GM12878 (cell line): ENCODE data around the gene ULK4. TPM values are rescaled to one million over a fixed set of nuclear protein-coding genes. Genes with fewer than 3 reads are reported as not detected.

Experiments
- ATAC-seq: fragments of 200-7000 bp; cut with Tn5 transposase; 3 replicates; pipeline ENCODE4 v1.9.1; 2020; ENCODE audit warnings: mild to moderate bottlenecking, moderate library complexity
- BruUV-seq: library from RNA; stranded (reverse); fragments of 400-500 nt; replicated peaks from 2 replicates; lab custom pipeline; 2021; lab: Mats Ljungman, UMichigan
- CTCF ChIA-PET: fragments of 300-600 bp; sonication (Branson Sonifier 250); formaldehyde crosslinking; extraction: SDS; loops from one replicate; lab custom pipeline; 2021; ENCODE audit warnings: inconsistent platforms; lab: Yijun Ruan, JAX
- POLR2A ChIA-PET: fragments of 350-600 bp; formaldehyde crosslinking; extraction: SDS; loops from one replicate; lab custom pipeline; 2021; ENCODE audit warnings: inconsistent platforms; lab: Charles Lee
- RAD21 ChIA-PET: fragments of 300-600 bp; sonication (Branson Sonifier 250); formaldehyde crosslinking; loops from one replicate; lab custom pipeline; 2023; ENCODE audit warnings: antibody characterized with exemption; ENCODE audit not compliant: unreplicated experiment; lab: Charles Lee
- SMC1A ChIA-PET: fragments of 300-600 bp; sonication (Branson Sonifier 250); formaldehyde crosslinking; loops from one replicate; lab custom pipeline; 2023; ENCODE audit not compliant: unreplicated experiment, uncharacterized antibody; lab: Charles Lee
- DNase-seq: peaks from one replicate; pipeline ENCODE4 v3.0.0-alpha.2; 2011; ENCODE audit warnings: low read depth, low spot score
- FAIRE-seq: peaks from 3 replicates; lab custom pipeline; 2011; peaks lifted over from hg19 to GRCh38; lab: Jason Lieb, UNC
- H2AFZ ChIP-seq: 2 replicates; pipeline ENCODE4 v1.6.0; 2011; ENCODE audit warnings: low read depth, low read length, control low read depth; ENCODE audit not compliant: control insufficient read depth
- H3K27ac ChIP-seq: 2 replicates; pipeline ENCODE4 v1.5.1; 2011; ENCODE audit warnings: control low read depth; ENCODE audit not compliant: control insufficient read depth, insufficient read depth
- H3K27me3 ChIP-seq, 2 experiments: replicated peaks in 1 of 2; 2 replicates each; pipeline versions ENCODE4 v1.6.0 to v1.6.1; 2011; ENCODE audit warnings: low read length in 1 of 2; ENCODE audit not compliant: control insufficient read depth in 2 of 2, insufficient read depth in 2 of 2
- H3K36me3 ChIP-seq, 2 experiments: 2 replicates each; pipeline ENCODE4 v1.5.1; 2011; ENCODE audit warnings: low read length in 1 of 2; ENCODE audit not compliant: control insufficient read depth in 2 of 2, insufficient read depth in 2 of 2
- H3K4me1 ChIP-seq: 2 replicates; pipeline ENCODE4 v1.6.1; 2011; ENCODE audit warnings: mild to moderate bottlenecking, low read length, moderate library complexity, mixed read lengths; ENCODE audit not compliant: control insufficient read depth, insufficient read depth
- H3K4me2 ChIP-seq: 2 replicates; pipeline ENCODE4 v1.6.0; 2011; ENCODE audit warnings: control low read depth; ENCODE audit not compliant: control insufficient read depth, insufficient read depth
- H3K4me3 ChIP-seq: fragments of 200-600 bp; sonication (generic); 2 replicates; pipeline ENCODE4 v1.5.1; 2016
- H3K79me2 ChIP-seq: 2 replicates; pipeline ENCODE4 v1.6.0; 2011; ENCODE audit warnings: low read length; ENCODE audit not compliant: control insufficient read depth, insufficient read depth
- H3K9ac ChIP-seq: 2 replicates; pipeline ENCODE4 v1.8.0; 2011; ENCODE audit warnings: low read length, control low read depth, mixed read lengths; ENCODE audit not compliant: control insufficient read depth, insufficient read depth
- H3K9me3 ChIP-seq: replicated peaks from 3 replicates; pipeline ENCODE4 v1.5.1; 2011; ENCODE audit warnings: mild to moderate bottlenecking, low read length; ENCODE audit not compliant: control insufficient read depth, insufficient read depth
- H4K20me1 ChIP-seq: 2 replicates; pipeline ENCODE4 v1.6.0; 2011; ENCODE audit not compliant: control insufficient read depth, insufficient read depth
- BRCA1 ChIP-seq: IDR thresholded peaks from 2 replicates; pipeline ENCODE4 v1.6.1; 2011; ENCODE audit warnings: low read depth, low read length, improper control_type of control experiment
- CBX3 ChIP-seq: fragments of 200-600 bp; sonication (generic); IDR thresholded peaks from 2 replicates; pipeline ENCODE4 v1.6.1; 2016; ENCODE audit warnings: low read depth, borderline replicate concordance
- EP300 ChIP-seq, 2 experiments: fragments of 150-350 bp in 1 of 2; IDR thresholded peaks; 2 replicates each; pipeline ENCODE4 v1.6.1; 2011 to 2012; ENCODE audit warnings: low read depth in 2 of 2, low read length in 2 of 2, borderline replicate concordance in 1 of 2, improper control_type of control experiment in 1 of 2, inconsistent platforms in 1 of 2; ENCODE audit not compliant: control insufficient read depth in 1 of 2
- FOXM1 ChIP-seq: IDR thresholded peaks from 2 replicates; pipeline ENCODE4 v1.6.1; 2012; ENCODE audit warnings: low read depth, mild to moderate bottlenecking, inconsistent platforms, low read length, moderate library complexity
- GATAD2B ChIP-seq: fragments of 450-650 bp; conservative IDR thresholded peaks from 2 replicates; pipeline ENCODE4 v1.6.1; 2017; ENCODE audit warnings: low read depth, mild to moderate bottlenecking, moderate library complexity
- NRF1 ChIP-seq: conservative IDR thresholded peaks from 2 replicates; pipeline ENCODE4 v1.6.1; 2011; ENCODE audit warnings: mild to moderate bottlenecking, low read depth, low read length, improper control_type of control experiment
- RAD21 ChIP-seq: IDR thresholded peaks from 2 replicates; pipeline ENCODE4 v1.6.1; 2011; ENCODE audit warnings: mild to moderate bottlenecking, low read depth, low read length, moderate library complexity; ENCODE audit not compliant: insufficient read depth
- RFX5 ChIP-seq: IDR thresholded peaks from 2 replicates; pipeline ENCODE4 v1.6.1; 2011; ENCODE audit warnings: low read depth, low read length, improper control_type of control experiment
- TCF12 ChIP-seq: IDR thresholded peaks from 2 replicates; pipeline ENCODE4 v1.6.1; 2011; ENCODE audit warnings: low read depth, mild to moderate bottlenecking, low read length
- ZNF274 ChIP-seq: IDR thresholded peaks from one replicate; pipeline ENCODE4 v1.8.0; 2011; ENCODE audit not compliant: insufficient read length, insufficient read depth
- ZNF622 ChIP-seq: fragments of 450-650 bp; IDR thresholded peaks from 2 replicates; pipeline ENCODE4 v1.6.1; 2017; ENCODE audit warnings: mild to moderate bottlenecking, inconsistent platforms
- WGBS: methylation state at CpG from one replicate; pipeline ENCODE4 v1.1.6; 2016; ENCODE audit warnings: low lambda C conversion rate; ENCODE audit not compliant: insufficient replicate concordance, insufficient coverage; ENCODE audit errors: missing lambda C conversion rate; 5-methylcytosine and 5-hydroxymethylcytosine counted together
- in situ Hi-C: fragments of 300-500 bp; cut with MboI; formaldehyde crosslinking; loops from 9 replicates; pipeline ENCODE4 v1.14.3; 2018; ENCODE audit warnings: mixed read lengths
- intact Hi-C: fragments of 100-400 bp; cut with micrococcal nuclease; formaldehyde crosslinking; loops from one replicate; pipeline ENCODE4 v1.14.2; 2022; ENCODE audit not compliant: unreplicated experiment
- polyA plus RNA-seq, 11 experiments: library from polyadenylated mRNA; depleted of rRNA in 4 of 11; unstranded in 6 of 11; stranded (reverse) in 5 of 11; fragments of >200 nt; fragmentation: Nextera tagmentation in 4 of 11; fragmentation: Illumina TruSeq in 1 of 11; extraction: Ambion mirVana in 4 of 11; extraction: Trizol in 1 of 11; gene quantifications; 1 replicate in 1 of 11; 2 replicates in 10 of 11; pipeline versions ENCODE4 v1.2.1 to v1.2.3, GENCODE V29; 2011 to 2016; ENCODE audit warnings: inconsistent platforms in 2 of 11, missing spikeins in 2 of 11, low read depth in 1 of 11
- total RNA-seq, 4 experiments: library from RNA; depleted of rRNA in 3 of 4; stranded (reverse); fragments of >200 nt in 3 of 4; fragmentation: Illumina TruSeq in 1 of 4; extraction: Trizol in 1 of 4; gene quantifications; 2 replicates each; pipeline versions ENCODE4 v1.2.1 to v1.2.3, GENCODE V29; 2013 to 2021
- TF ChIP-seq, protein P1 (sequence below): fragments of 450-650 bp; IDR thresholded peaks from 2 replicates; pipeline ENCODE4 v1.6.1; 2016; ENCODE audit warnings: mild to moderate bottlenecking, moderate library complexity, borderline replicate concordance
- TF ChIP-seq, protein P2 (sequence below), 3 experiments: IDR thresholded peaks in 2 of 3; conservative IDR thresholded peaks in 1 of 3; 2 replicates each; pipeline ENCODE4 v1.5.1; 2011; ENCODE audit warnings: low read depth in 3 of 3, low read length in 3 of 3, mild to moderate bottlenecking in 3 of 3, control low read depth in 2 of 3, moderate library complexity in 2 of 3, inconsistent platforms in 1 of 3, mixed read lengths in 1 of 3; ENCODE audit not compliant: control insufficient read depth in 2 of 3, insufficient read depth in 1 of 3; ENCODE audit errors: extremely low read depth in 1 of 3
- TF ChIP-seq, protein P3 (sequence below): fragments of 450-650 bp; IDR thresholded peaks from 2 replicates; pipeline ENCODE4 v1.6.1; 2014; ENCODE audit warnings: mild to moderate bottlenecking
- TF ChIP-seq, protein P4 (sequence below): fragments of 450-650 bp; IDR thresholded peaks from 2 replicates; pipeline ENCODE4 v1.6.1; 2017; ENCODE audit warnings: low read depth, mild to moderate bottlenecking, moderate library complexity

Gene ULK4
- total and polyA plus RNA-seq, 10 of the 15 experiments (the other 5 are each of a cell fraction or from before 2014, with no cell fraction given), result 3.5 to 7.6 (median 6.3) TPM

GRCh38 chr3:41603807-41604206 lies 358.1 kb downstream of the ULK4 start:
- Histone ChIP-seq H3K4me2 (no peak overlapping the region), H3K9ac (no peak overlapping the region), H2AFZ (no peak overlapping the region), H3K27ac (no peak overlapping the region), H3K27me3 (no peaks in the 10 kb centered on the region), H4K20me1 (no peaks in the 10 kb centered on the region), H3K4me3 (no peak overlapping the region), H3K4me1 (peaks cover 7% of the 10 kb centered on the region), H3K9me3 (no peaks in the 10 kb centered on the region), H3K36me3 (no peaks in the 10 kb centered on the region), H3K79me2 (no peaks in the 10 kb centered on the region)
- POLR2A ChIA-PET, result no interaction called here
- intact Hi-C loops (no loop called here), in situ Hi-C loops (no loop called here)
- DNase-seq, result no peak
- CTCF ChIA-PET, result no interaction called here
- no TSS peak for BruUV-seq
- SMC1A ChIA-PET, result no interaction called here
- 94% methylated on average over 1 of the region's 1 CpG for WGBS
- RAD21 ChIA-PET, result no interaction called here
- no peak for ATAC-seq
- no peak for FAIRE-seq
- TF ChIP-seq RFX5 (no peak), NRF1 (no peak), ZNF622 (no peak), EP300 (IDR thresholded peaks at IDR 0.05; ENCODE audit: borderline replicate concordance in 1 of 2, control insufficient read depth in 1 of 2, low read depth in 2 of 2, low read length in 2 of 2) (no peak), CBX3 (no peak), FOXM1 (no peak), ZNF274 (no peak), GATAD2B (no peak), TCF12 (no peak), RAD21 (no peak), BRCA1 (no peak)
- TF ChIP-seq, protein P1, sequence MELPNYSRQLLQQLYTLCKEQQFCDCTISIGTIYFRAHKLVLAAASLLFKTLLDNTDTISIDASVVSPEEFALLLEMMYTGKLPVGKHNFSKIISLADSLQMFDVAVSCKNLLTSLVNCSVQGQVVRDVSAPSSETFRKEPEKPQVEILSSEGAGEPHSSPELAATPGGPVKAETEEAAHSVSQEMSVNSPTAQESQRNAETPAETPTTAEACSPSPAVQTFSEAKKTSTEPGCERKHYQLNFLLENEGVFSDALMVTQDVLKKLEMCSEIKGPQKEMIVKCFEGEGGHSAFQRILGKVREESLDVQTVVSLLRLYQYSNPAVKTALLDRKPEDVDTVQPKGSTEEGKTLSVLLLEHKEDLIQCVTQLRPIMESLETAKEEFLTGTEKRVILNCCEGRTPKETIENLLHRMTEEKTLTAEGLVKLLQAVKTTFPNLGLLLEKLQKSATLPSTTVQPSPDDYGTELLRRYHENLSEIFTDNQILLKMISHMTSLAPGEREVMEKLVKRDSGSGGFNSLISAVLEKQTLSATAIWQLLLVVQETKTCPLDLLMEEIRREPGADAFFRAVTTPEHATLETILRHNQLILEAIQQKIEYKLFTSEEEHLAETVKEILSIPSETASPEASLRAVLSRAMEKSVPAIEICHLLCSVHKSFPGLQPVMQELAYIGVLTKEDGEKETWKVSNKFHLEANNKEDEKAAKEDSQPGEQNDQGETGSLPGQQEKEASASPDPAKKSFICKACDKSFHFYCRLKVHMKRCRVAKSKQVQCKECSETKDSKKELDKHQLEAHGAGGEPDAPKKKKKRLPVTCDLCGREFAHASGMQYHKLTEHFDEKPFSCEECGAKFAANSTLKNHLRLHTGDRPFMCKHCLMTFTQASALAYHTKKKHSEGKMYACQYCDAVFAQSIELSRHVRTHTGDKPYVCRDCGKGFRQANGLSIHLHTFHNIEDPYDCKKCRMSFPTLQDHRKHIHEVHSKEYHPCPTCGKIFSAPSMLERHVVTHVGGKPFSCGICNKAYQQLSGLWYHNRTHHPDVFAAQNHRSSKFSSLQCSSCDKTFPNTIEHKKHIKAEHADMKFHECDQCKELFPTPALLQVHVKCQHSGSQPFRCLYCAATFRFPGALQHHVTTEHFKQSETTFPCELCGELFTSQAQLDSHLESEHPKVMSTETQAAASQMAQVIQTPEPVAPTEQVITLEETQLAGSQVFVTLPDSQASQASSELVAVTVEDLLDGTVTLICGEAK, result no peak
- TF ChIP-seq, protein P2, sequence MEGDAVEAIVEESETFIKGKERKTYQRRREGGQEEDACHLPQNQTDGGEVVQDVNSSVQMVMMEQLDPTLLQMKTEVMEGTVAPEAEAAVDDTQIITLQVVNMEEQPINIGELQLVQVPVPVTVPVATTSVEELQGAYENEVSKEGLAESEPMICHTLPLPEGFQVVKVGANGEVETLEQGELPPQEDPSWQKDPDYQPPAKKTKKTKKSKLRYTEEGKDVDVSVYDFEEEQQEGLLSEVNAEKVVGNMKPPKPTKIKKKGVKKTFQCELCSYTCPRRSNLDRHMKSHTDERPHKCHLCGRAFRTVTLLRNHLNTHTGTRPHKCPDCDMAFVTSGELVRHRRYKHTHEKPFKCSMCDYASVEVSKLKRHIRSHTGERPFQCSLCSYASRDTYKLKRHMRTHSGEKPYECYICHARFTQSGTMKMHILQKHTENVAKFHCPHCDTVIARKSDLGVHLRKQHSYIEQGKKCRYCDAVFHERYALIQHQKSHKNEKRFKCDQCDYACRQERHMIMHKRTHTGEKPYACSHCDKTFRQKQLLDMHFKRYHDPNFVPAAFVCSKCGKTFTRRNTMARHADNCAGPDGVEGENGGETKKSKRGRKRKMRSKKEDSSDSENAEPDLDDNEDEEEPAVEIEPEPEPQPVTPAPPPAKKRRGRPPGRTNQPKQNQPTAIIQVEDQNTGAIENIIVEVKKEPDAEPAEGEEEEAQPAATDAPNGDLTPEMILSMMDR (IDR thresholded peaks at IDR 0.05 in 2 of 3, conservative IDR thresholded peaks at IDR 0.05 in 1 of 3; ENCODE audit: control insufficient read depth in 2 of 3, extremely low read depth in 1 of 3, insufficient read depth in 1 of 3, low read depth in 3 of 3, low read length in 3 of 3), result no peak
- TF ChIP-seq, protein P3, sequence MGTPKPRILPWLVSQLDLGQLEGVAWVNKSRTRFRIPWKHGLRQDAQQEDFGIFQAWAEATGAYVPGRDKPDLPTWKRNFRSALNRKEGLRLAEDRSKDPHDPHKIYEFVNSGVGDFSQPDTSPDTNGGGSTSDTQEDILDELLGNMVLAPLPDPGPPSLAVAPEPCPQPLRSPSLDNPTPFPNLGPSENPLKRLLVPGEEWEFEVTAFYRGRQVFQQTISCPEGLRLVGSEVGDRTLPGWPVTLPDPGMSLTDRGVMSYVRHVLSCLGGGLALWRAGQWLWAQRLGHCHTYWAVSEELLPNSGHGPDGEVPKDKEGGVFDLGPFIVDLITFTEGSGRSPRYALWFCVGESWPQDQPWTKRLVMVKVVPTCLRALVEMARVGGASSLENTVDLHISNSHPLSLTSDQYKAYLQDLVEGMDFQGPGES, result no peak
- TF ChIP-seq, protein P4, sequence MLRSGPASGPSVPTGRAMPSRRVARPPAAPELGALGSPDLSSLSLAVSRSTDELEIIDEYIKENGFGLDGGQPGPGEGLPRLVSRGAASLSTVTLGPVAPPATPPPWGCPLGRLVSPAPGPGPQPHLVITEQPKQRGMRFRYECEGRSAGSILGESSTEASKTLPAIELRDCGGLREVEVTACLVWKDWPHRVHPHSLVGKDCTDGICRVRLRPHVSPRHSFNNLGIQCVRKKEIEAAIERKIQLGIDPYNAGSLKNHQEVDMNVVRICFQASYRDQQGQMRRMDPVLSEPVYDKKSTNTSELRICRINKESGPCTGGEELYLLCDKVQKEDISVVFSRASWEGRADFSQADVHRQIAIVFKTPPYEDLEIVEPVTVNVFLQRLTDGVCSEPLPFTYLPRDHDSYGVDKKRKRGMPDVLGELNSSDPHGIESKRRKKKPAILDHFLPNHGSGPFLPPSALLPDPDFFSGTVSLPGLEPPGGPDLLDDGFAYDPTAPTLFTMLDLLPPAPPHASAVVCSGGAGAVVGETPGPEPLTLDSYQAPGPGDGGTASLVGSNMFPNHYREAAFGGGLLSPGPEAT, result no peak
